Natural killer cell (primary cell): ENCODE data around the gene PDZRN4. TPM values are rescaled to one million over a fixed set of nuclear protein-coding genes. Genes with fewer than 3 reads are reported as not detected.

Experiments used
- ATAC-seq, 3 donors: fragments of 150-1000 bp in 2 of 3; fragments of 200-7000 bp in 1 of 3; cut with Tn5 transposase; 1 replicate in 1 of 3; 2 replicates in 2 of 3; pipeline ENCODE4 v1.10.0; 2021; ENCODE audit warnings: mild to moderate bottlenecking in 2 of 3, moderate library complexity in 2 of 3
- DNase-seq, 2 donors: peaks; one replicate each; pipeline versions ENCODE4 v3.0.0 to v3.0.0-alpha.2; 2013 to 2021; ENCODE audit warnings: mixed read lengths in 1 of 2
- H3K27ac ChIP-seq: one replicate; pipeline ENCODE4 v1.5.1; 2013; ENCODE audit warnings: mild to moderate bottlenecking, low read length
- H3K27me3 ChIP-seq: one replicate; pipeline ENCODE4 v1.6.1; 2013; ENCODE audit warnings: low read length; ENCODE audit not compliant: control insufficient read depth, insufficient read depth
- H3K36me3 ChIP-seq: one replicate; pipeline ENCODE4 v1.6.1; 2013; ENCODE audit warnings: low read length; ENCODE audit not compliant: control insufficient read depth, insufficient read depth
- H3K4me1 ChIP-seq: one replicate; pipeline ENCODE4 v1.6.1; 2013; ENCODE audit warnings: low read length; ENCODE audit not compliant: control insufficient read depth, insufficient read depth
- H3K4me3 ChIP-seq: one replicate; pipeline ENCODE4 v1.5.1; 2013; ENCODE audit warnings: low read length
- H3K9me3 ChIP-seq: one replicate; pipeline ENCODE4 v1.6.1; 2013; ENCODE audit warnings: low read length; ENCODE audit not compliant: control insufficient read depth, insufficient read depth
- H3K27ac Mint-ChIP-seq, 2 donors: one replicate each; pipeline ENCODE4 v1.8.0; 2022; ENCODE audit warnings: mild to moderate bottlenecking in 2 of 2, mixed read lengths in 2 of 2, moderate library complexity in 1 of 2
- H3K27me3 Mint-ChIP-seq, 2 donors: one replicate each; pipeline ENCODE4 v1.8.0; 2022; ENCODE audit warnings: low read depth in 2 of 2, mixed read lengths in 2 of 2
- H3K36me3 Mint-ChIP-seq: one replicate; pipeline ENCODE4 v1.8.0; 2022; ENCODE audit warnings: mixed read lengths
- H3K4me1 Mint-ChIP-seq, 2 donors: one replicate each; pipeline ENCODE4 v1.8.0; 2022; ENCODE audit warnings: mixed read lengths in 2 of 2
- H3K4me3 Mint-ChIP-seq: one replicate; pipeline ENCODE4 v1.8.0; 2022; ENCODE audit warnings: mild to moderate bottlenecking, moderate library complexity, mixed read lengths
- H3K9me3 Mint-ChIP-seq, 2 donors: one replicate each; pipeline ENCODE4 v1.8.0; 2022; ENCODE audit warnings: mixed read lengths in 2 of 2
- WGBS: methylation state at CpG from one replicate; pipeline ENCODE4 v1.1.7; 2013; ENCODE audit warnings: missing lambda C conversion rate; ENCODE audit not compliant: insufficient coverage; 5-methylcytosine and 5-hydroxymethylcytosine counted together
- intact Hi-C: fragments of 100-400 bp; cut with micrococcal nuclease; formaldehyde crosslinking; loops from one replicate; pipeline ENCODE4 v1.14.2; 2022
- total RNA-seq, 4 donors: library from RNA; stranded (reverse); fragments of 120-200 nt in 1 of 4; gene quantifications; one replicate each; pipeline versions ENCODE4 v1.2.3 to v1.2.4, GENCODE V29; 2013 to 2022
- TF ChIP-seq, protein P1 (sequence below): fragments of 200-600 bp; IDR thresholded peaks from one replicate; pipeline ENCODE4 v1.8.0; 2022; ENCODE audit warnings: antibody characterized with exemption

PDZRN4 gene
- total RNA-seq, 3 donors from 2014 or later (not counting 1 experiment from before 2014, with no cell fraction given), result not detected

DNA sequence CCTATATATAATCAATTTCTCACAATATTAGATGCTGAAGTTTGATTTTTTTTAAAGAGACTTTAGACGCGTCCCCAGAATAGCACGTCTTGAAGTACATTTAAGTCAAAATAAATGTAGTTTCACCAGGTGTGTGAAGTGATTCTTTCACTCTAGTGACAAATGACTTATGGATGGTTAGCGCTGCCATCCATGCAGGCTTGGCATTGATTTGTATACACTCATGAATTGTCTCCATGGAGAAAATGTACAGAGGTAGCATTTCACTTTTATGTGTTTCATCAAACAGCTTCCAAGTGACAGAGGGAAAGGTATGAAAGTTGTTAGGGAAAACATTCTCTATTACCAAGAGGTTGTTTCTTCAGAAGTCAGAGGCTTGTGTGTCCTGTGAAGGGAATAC, 360.8 kb downstream of the PDZRN4 start:
- no peak overlapping the region for H3K27ac ChIP-seq
- peaks cover 4% of the 10 kb centered on the region in 2 donors for H3K9me3 Mint-ChIP-seq
- TF ChIP-seq, protein P1, sequence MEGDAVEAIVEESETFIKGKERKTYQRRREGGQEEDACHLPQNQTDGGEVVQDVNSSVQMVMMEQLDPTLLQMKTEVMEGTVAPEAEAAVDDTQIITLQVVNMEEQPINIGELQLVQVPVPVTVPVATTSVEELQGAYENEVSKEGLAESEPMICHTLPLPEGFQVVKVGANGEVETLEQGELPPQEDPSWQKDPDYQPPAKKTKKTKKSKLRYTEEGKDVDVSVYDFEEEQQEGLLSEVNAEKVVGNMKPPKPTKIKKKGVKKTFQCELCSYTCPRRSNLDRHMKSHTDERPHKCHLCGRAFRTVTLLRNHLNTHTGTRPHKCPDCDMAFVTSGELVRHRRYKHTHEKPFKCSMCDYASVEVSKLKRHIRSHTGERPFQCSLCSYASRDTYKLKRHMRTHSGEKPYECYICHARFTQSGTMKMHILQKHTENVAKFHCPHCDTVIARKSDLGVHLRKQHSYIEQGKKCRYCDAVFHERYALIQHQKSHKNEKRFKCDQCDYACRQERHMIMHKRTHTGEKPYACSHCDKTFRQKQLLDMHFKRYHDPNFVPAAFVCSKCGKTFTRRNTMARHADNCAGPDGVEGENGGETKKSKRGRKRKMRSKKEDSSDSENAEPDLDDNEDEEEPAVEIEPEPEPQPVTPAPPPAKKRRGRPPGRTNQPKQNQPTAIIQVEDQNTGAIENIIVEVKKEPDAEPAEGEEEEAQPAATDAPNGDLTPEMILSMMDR, result no peak
- no peaks in the 10 kb centered on the region for H3K27me3 Mint-ChIP-seq
- H3K4me1 ChIP-seq, result no peaks in the 10 kb centered on the region
- 97% methylated on average over 4 of the region's 4 CpGs for WGBS
- no peak overlapping the region for H3K27ac Mint-ChIP-seq
- intact Hi-C loops, result no loop called here
- H3K27me3 ChIP-seq, result no peaks in the 10 kb centered on the region
- DNase-seq (no peak), ATAC-seq (no peak)
- H3K4me3 Mint-ChIP-seq, result no peak overlapping the region
- no peak overlapping the region for H3K4me3 ChIP-seq
- H3K9me3 ChIP-seq, result no peaks in the 10 kb centered on the region
- no peaks in the 10 kb centered on the region for H3K4me1 Mint-ChIP-seq
- no peaks in the 10 kb centered on the region for H3K36me3 Mint-ChIP-seq
- H3K36me3 ChIP-seq, result no peaks in the 10 kb centered on the region

DNA sequence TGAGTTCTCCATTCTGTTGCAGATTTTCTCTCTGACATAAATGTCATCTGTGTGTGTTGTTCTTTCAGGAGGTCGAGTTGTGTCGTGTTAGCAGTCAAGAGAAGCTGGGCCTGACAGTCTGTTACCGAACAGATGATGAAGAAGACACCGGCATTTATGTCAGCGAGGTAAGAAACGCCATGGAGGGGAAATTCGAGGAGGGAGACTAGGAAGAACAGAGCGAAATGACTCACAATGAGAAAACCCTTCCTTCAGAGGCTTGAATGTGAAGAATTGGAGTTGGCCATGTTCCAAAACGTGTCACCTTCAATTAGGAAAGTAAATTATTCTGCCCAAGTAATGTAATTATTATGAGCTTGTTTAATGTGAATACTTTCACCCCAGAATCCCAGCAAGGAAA, 364.5 kb downstream of the PDZRN4 start:
- ATAC-seq (no peak), DNase-seq (no peak)
- H3K36me3 Mint-ChIP-seq, result no peaks in the 10 kb centered on the region
- no peak overlapping the region for H3K27ac ChIP-seq
- no peaks in the 10 kb centered on the region for H3K9me3 ChIP-seq
- H3K9me3 Mint-ChIP-seq, result peaks cover 0 to 4% of the 10 kb centered on the region in 2 donors
- H3K27me3 Mint-ChIP-seq, result no peaks in the 10 kb centered on the region
- no peaks in the 10 kb centered on the region for H3K36me3 ChIP-seq
- no peak overlapping the region for H3K27ac Mint-ChIP-seq
- no peaks in the 10 kb centered on the region for H3K4me1 Mint-ChIP-seq
- 92% methylated on average over 8 of the region's 9 CpGs for whole genome bisulfite sequencing
- H3K4me1 ChIP-seq, result no peaks in the 10 kb centered on the region
- intact Hi-C loops, result no loop called here
- TF ChIP-seq, protein P1, result no peak
- no peaks in the 10 kb centered on the region for H3K27me3 ChIP-seq
- no peak overlapping the region for H3K4me3 Mint-ChIP-seq
- no peak overlapping the region for H3K4me3 ChIP-seq

DNA sequence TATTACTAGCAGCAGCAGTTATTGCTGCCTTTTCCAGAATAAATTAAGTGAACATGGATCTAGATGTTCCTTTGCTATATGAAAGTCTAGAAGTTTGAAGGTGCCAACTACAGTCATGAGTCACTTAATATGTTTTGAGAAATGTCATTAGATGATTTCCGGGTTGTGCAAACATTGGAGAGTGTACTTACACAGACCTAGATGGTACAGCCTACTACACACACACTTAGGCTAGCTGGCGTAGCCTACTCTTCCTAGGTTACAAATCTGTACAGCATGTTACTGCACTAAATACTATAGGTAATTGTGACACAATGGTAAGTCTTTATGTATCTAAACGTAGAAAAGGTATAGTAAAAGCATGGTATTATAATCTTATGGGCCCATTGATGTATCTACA, 368.1 kb downstream of the PDZRN4 start:
- intact Hi-C loops, result no loop called here
- Mint-ChIP-seq H3K4me3 (no peak overlapping the region), H3K9me3 (peaks cover 0 to 8% of the 10 kb centered on the region in 2 donors), H3K27me3 (no peaks in the 10 kb centered on the region), H3K36me3 (no peaks in the 10 kb centered on the region), H3K4me1 (no peaks in the 10 kb centered on the region), H3K27ac (no peak overlapping the region)
- Histone ChIP-seq H3K9me3 (no peaks in the 10 kb centered on the region), H3K27me3 (no peaks in the 10 kb centered on the region), H3K4me1 (no peaks in the 10 kb centered on the region), H3K36me3 (no peaks in the 10 kb centered on the region), H3K27ac (no peak overlapping the region), H3K4me3 (no peak overlapping the region)
- ATAC-seq (no peak), DNase-seq (no peak)
- TF ChIP-seq, protein P1, result no peak
- 55% methylated on average over 1 of the region's 3 CpGs for WGBS

DNA sequence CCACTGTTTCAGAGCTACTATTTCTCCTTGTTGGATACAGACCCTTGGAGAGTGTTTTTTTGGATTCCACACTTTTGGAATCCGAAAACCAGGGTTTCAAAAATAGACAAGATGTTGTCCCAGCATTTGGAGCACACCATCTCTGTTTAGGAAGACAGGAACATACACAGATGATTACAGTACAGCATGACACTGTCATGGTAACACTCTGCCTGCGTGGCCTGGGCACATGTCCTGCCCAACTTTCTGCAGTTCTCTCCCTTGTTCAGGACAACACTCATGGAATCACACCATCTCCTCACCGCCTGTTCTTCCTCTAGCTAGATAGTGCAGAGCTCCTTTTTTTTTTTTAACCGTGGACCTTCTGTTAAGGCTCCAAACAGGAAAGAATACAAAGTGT, 369.2 kb downstream of the PDZRN4 start:
- Mint-ChIP-seq H3K27ac (no peak overlapping the region), H3K4me1 (no peaks in the 10 kb centered on the region), H3K27me3 (no peaks in the 10 kb centered on the region), H3K4me3 (no peak overlapping the region), H3K36me3 (no peaks in the 10 kb centered on the region), H3K9me3 (peaks cover 2 to 8% of the 10 kb centered on the region in 2 donors)
- DNase-seq (no peak), ATAC-seq (no peak)
- Histone ChIP-seq H3K9me3 (no peaks in the 10 kb centered on the region), H3K4me3 (no peak overlapping the region), H3K27me3 (no peaks in the 10 kb centered on the region), H3K27ac (no peak overlapping the region), H3K36me3 (no peaks in the 10 kb centered on the region), H3K4me1 (no peaks in the 10 kb centered on the region)
- 78% methylated on average over 3 of the region's 4 CpGs for WGBS
- intact Hi-C loops, result no loop called here
- TF ChIP-seq, protein P1, result no peak
